ENCODE data around the gene LAMB4.

Gene LAMB4

GRCh38 chr7:108069646-108070045 lies 60.5 kb downstream of the LAMB4 start:
- no peak for TF ChIP-seq CTCF (IDR thresholded peaks at IDR 0.05; ENCODE audit: insufficient read depth, low read depth, low read length, missing control alignments)
- DNase-seq (ENCODE audit: low read depth) = no peak
- H3K4me3 ChIP-seq (ENCODE audit: low read length) = no peak overlapping the region

GRCh38 chr7:108067844-108068243 lies 62.3 kb downstream of the LAMB4 start:
- TF ChIP-seq CTCF (IDR thresholded peaks at IDR 0.05; ENCODE audit: insufficient read depth, low read depth, low read length, missing control alignments) = no peak
- H3K4me3 ChIP-seq (ENCODE audit: low read length) = no peak overlapping the region
- DNase-seq (ENCODE audit: low read depth) = no peak

GRCh38 chr7:108066486-108066885 lies 63.7 kb downstream of the LAMB4 start:
- peak; percentile 88 for DNase-seq (ENCODE audit: low read depth)
- TF ChIP-seq CTCF (IDR thresholded peaks at IDR 0.05; ENCODE audit: insufficient read depth, low read depth, low read length, missing control alignments) = no peak
- no peak overlapping the region for H3K4me3 ChIP-seq (ENCODE audit: low read length)

- peak; percentile 33 for TF ChIP-seq CTCF (IDR thresholded peaks at IDR 0.05; ENCODE audit: insufficient read depth, low read depth, low read length, missing control alignments)
- peak; percentile 97 for DNase-seq (ENCODE audit: low read depth)
Observed at GRCh38 chr7:108063520-108063933, 66.6 kb downstream of the LAMB4 start.

GRCh38 chr7:108062250-108063014 lies 67.7 kb downstream of the LAMB4 start:
- peak; percentile 36 for DNase-seq (ENCODE audit: low read depth)
- H3K4me3 ChIP-seq (ENCODE audit: low read length) = no peak overlapping the region
- no peak for TF ChIP-seq CTCF (IDR thresholded peaks at IDR 0.05; ENCODE audit: insufficient read depth, low read depth, low read length, missing control alignments)

More at GRCh38 chr7:108063520-108063933, 66.6 kb downstream of the LAMB4 start:
- H3K4me3 ChIP-seq (ENCODE audit: low read length) = no peak overlapping the region

GRCh38 chr7:108059526-108059925 lies 70.6 kb downstream of the LAMB4 start:
- H3K4me3 ChIP-seq (ENCODE audit: low read length) = no peak overlapping the region
- DNase-seq (ENCODE audit: low read depth) = no peak
- no peak for TF ChIP-seq CTCF (IDR thresholded peaks at IDR 0.05; ENCODE audit: insufficient read depth, low read depth, low read length, missing control alignments)

All from epithelial cell of esophagus (primary cell).